Endothelial cell of umbilical vein (primary cell): ENCODE data around the gene POFUT2. TPM values are rescaled to one million over a fixed set of nuclear protein-coding genes. Genes with fewer than 3 reads are reported as not detected.

Experiments used
- BruUV-seq: library from RNA; stranded (reverse); fragments of 400-500 nt; replicated peaks from 2 replicates; lab custom pipeline; 2021; lab: Mats Ljungman, UMichigan
- CTCF ChIA-PET: fragments of 300-600, 350-600 bp; sonication (Branson Sonifier 250); formaldehyde crosslinking; loops from one replicate; lab custom pipeline; 2021; ENCODE audit warnings: antibody characterized with exemption, inconsistent platforms; lab: Charles Lee
- POLR2A ChIA-PET: fragments of 300-600, 350-600 bp; sonication (Branson Sonifier 250); formaldehyde crosslinking; loops from one replicate; lab custom pipeline; 2021; ENCODE audit warnings: antibody characterized with exemption, inconsistent platforms; lab: Charles Lee
- DNase-seq: peaks from one replicate; pipeline ENCODE4 v3.0.0-alpha.2; 2011; ENCODE audit warnings: low read depth, low spot score
- FAIRE-seq: peaks from 2 replicates; lab custom pipeline; 2011; peaks lifted over from hg19 to GRCh38; lab: Jason Lieb, UNC
- H2AFZ ChIP-seq: 2 replicates; pipeline ENCODE4 v1.6.0; 2012; ENCODE audit warnings: low read depth, low read length, control low read depth, inconsistent platforms
- H3K27ac ChIP-seq: 2 replicates; pipeline ENCODE4 v1.5.1; 2011; ENCODE audit warnings: low read depth, mild to moderate bottlenecking, control low read depth, low read length, moderate library complexity; ENCODE audit not compliant: insufficient read depth
- H3K27me3 ChIP-seq, 2 experiments: 2 replicates each; pipeline versions ENCODE4 v1.6.0 to v1.6.1; 2011; ENCODE audit warnings: low read length in 2 of 2, mixed read lengths in 1 of 2; ENCODE audit not compliant: control insufficient read depth in 2 of 2, insufficient read depth in 2 of 2
- H3K36me3 ChIP-seq, 2 experiments: 2 replicates in 1 of 2; 3 replicates in 1 of 2; pipeline ENCODE4 v1.5.1; 2011; ENCODE audit warnings: low read length in 2 of 2, mild to moderate bottlenecking in 1 of 2, moderate library complexity in 1 of 2; ENCODE audit not compliant: control insufficient read depth in 2 of 2, insufficient read depth in 2 of 2; ENCODE audit errors: extremely low read depth in 1 of 2
- H3K4me1 ChIP-seq: 3 replicates; pipeline ENCODE4 v1.5.1; 2011; ENCODE audit warnings: mild to moderate bottlenecking, low read length; ENCODE audit not compliant: control insufficient read depth, insufficient read depth; ENCODE audit errors: extremely low read depth
- H3K4me2 ChIP-seq: 2 replicates; pipeline ENCODE4 v1.6.1; 2011; ENCODE audit warnings: low read length, control low read depth, mixed read lengths; ENCODE audit not compliant: insufficient read depth
- H3K4me3 ChIP-seq, 3 experiments: fragments of 200-600 bp in 1 of 3; sonication (generic), shearing (Covaris generic) in 1 of 3; replicated peaks in 1 of 3; 2 replicates each; pipeline ENCODE4 v1.5.1; 2011 to 2016; ENCODE audit warnings: control low read depth in 3 of 3, low read length in 3 of 3, mild to moderate bottlenecking in 2 of 3, inconsistent platforms in 1 of 3, low read depth in 1 of 3, moderate library complexity in 1 of 3; ENCODE audit not compliant: insufficient read depth in 1 of 3
- H3K79me2 ChIP-seq: 2 replicates; pipeline ENCODE4 v1.6.0; 2012; ENCODE audit warnings: low read length, inconsistent platforms; ENCODE audit not compliant: control insufficient read depth, insufficient read depth
- H3K9ac ChIP-seq: replicated peaks from 2 replicates; pipeline ENCODE3; 2011; ENCODE audit warnings: low read length, control low read depth; ENCODE audit not compliant: insufficient read depth; ENCODE audit errors: extremely low read depth
- H3K9me1 ChIP-seq: replicated peaks from 3 replicates; pipeline ENCODE4 v1.6.0; 2011; ENCODE audit warnings: mild to moderate bottlenecking, low read length; ENCODE audit not compliant: control insufficient read depth, insufficient read depth; ENCODE audit errors: extremely low read depth
- H3K9me3 ChIP-seq: replicated peaks from 2 replicates; pipeline ENCODE4 v1.5.1; 2012; ENCODE audit warnings: low read length, inconsistent platforms; ENCODE audit not compliant: control insufficient read depth, insufficient read depth
- H4K20me1 ChIP-seq: replicated peaks from 2 replicates; pipeline ENCODE3; 2011; ENCODE audit warnings: mild to moderate bottlenecking, low read length; ENCODE audit not compliant: control insufficient read depth, insufficient read depth; ENCODE audit errors: extremely low read depth
- CTCF ChIP-seq, 2 donors: IDR thresholded peaks; 1 replicate in 1 of 2; 2 replicates in 1 of 2; pipeline ENCODE4 v1.5.1; 2011; ENCODE audit warnings: low read length in 2 of 2, mild to moderate bottlenecking in 2 of 2, moderate library complexity in 2 of 2, control low read depth in 1 of 2, inconsistent platforms in 1 of 2, low read depth in 1 of 2; ENCODE audit not compliant: insufficient read depth in 1 of 2; ENCODE audit errors: extremely low read depth in 1 of 2
- EZH2 ChIP-seq: IDR thresholded peaks from 2 replicates; pipeline ENCODE4 v1.6.1; 2012; ENCODE audit warnings: borderline replicate concordance, low read depth, mild to moderate bottlenecking, moderate library complexity, low read length, inconsistent platforms; ENCODE audit not compliant: severe bottlenecking
- FOS ChIP-seq: IDR thresholded peaks from 2 replicates; pipeline ENCODE4 v1.6.1; 2011; ENCODE audit warnings: mild to moderate bottlenecking, low read length, moderate library complexity, borderline replicate concordance; ENCODE audit not compliant: insufficient read depth
- GATA2 ChIP-seq: IDR thresholded peaks from 2 replicates; pipeline ENCODE4 v1.7.0; 2011; ENCODE audit warnings: low read depth, mild to moderate bottlenecking, moderate library complexity, mixed read lengths, low read length; ENCODE audit not compliant: insufficient read length, insufficient read depth
- JUN ChIP-seq: IDR thresholded peaks from 2 replicates; pipeline ENCODE4 v1.6.1; 2011; ENCODE audit warnings: borderline replicate concordance, low read depth; ENCODE audit not compliant: insufficient read length, insufficient read depth
- MAX ChIP-seq: IDR thresholded peaks from 2 replicates; pipeline ENCODE4 v1.6.1; 2011; ENCODE audit not compliant: insufficient read depth, insufficient read length
- MYC ChIP-seq: IDR thresholded peaks from one replicate; pipeline ENCODE4 v1.6.1; 2011; ENCODE audit warnings: mild to moderate bottlenecking, low read depth, low read length
- POLR2A ChIP-seq: IDR thresholded peaks from 2 replicates; pipeline ENCODE4 v1.6.1; 2012; ENCODE audit warnings: low read depth, mild to moderate bottlenecking, control low read depth, low read length
- POLR2AphosphoS5 ChIP-seq: IDR thresholded peaks from 2 replicates; pipeline ENCODE4 v1.6.1; 2012; ENCODE audit warnings: low read depth, mild to moderate bottlenecking, control low read depth, low read length, moderate library complexity; ENCODE audit not compliant: insufficient read depth
- dilution Hi-C: fragments of 300-500 bp; cut with MboI; formaldehyde crosslinking; loops from one replicate; pipeline ENCODE4 v1.15.0; 2019; ENCODE audit warnings: low sequenced_read_pairs; ENCODE audit not compliant: extremely low pct_ligation_motif_present
- intact Hi-C: fragments of 100-400 bp; cut with micrococcal nuclease; formaldehyde crosslinking; loops from one replicate; pipeline ENCODE4 v1.10.0; 2022
- polyA plus RNA-seq, 4 experiments: library from polyadenylated mRNA; depleted of rRNA in 3 of 4; stranded (reverse) in 3 of 4; unstranded in 1 of 4; fragments of >200 nt; gene quantifications; 2 replicates each; pipeline versions ENCODE4 v1.2.1 to v1.2.3, GENCODE V29; 2011 to 2012; ENCODE audit warnings: missing spikeins in 1 of 4
- total RNA-seq: library from RNA; stranded (reverse); gene quantifications from 2 replicates; pipeline ENCODE4 v1.2.3, GENCODE V29; 2021

Gene POFUT2
- total and polyA plus RNA-seq, 2 donors (not counting 3 experiments of a cell fraction or from before 2014, with no cell fraction given), result 30.7 to 47.5 TPM

DNA sequence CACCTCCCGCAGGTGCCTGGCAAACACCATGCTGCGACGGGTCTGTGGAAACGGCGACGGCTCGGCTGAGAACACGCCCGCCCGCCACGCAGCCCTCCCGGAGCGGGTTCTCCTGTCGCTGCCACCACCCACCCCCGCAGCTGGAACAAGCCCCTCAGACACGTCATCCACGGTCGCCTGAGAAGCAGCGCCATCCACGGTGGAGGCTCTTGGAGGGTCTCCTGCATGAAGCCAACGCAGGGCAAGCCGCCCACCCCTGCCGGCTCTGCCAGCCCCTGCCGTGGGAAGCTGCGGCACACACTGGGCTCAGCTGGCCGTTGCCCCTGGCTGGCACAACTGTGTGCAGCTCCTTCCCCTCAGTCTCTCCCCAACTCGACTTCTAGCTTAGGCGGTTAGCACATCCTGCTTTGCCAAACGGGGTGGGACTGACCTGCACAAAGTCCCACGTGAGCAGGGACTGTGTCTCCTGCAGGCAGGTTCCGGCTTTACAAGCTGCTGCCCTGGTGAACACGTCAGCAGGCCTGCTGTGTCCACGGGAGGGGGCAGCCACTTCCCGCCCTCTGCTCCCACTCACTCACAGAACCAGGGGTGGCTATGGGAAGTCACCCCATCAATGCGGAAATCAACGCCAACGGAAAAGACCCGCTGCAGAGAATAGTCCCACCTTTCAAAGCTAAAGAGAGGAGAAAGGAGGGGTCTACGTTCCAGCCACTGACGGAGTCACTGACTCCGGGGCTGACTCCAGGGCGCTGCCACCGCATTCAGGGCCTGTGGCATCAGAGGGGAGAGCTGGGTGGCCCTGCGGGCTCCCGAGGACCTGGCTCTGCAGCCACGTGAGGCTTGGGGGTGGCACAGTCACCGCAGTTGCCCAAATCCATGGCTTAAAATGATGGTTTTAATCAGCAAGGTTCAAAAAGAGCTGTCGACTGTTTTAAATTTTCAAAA lies 10.3 kb downstream of the POFUT2 start:
- CTCF ChIA-PET, result no interaction called here
- Histone ChIP-seq H4K20me1 (no peaks in the 10 kb centered on the region), H3K9me1 (no peaks in the 10 kb centered on the region), H3K9me3 (no peaks in the 10 kb centered on the region), H3K79me2 (peaks cover 20% of the 10 kb centered on the region), H2AFZ (no peak overlapping the region), H3K27ac (no peak overlapping the region), H3K4me2 (no peak overlapping the region), H3K4me3 (no peak overlapping the region), H3K36me3 (peaks cover 5 to 42% of the 10 kb centered on the region in 2 experiments), H3K4me1 (no peaks in the 10 kb centered on the region), H3K9ac (no peak overlapping the region), H3K27me3 (no peaks in the 10 kb centered on the region)
- POLR2A ChIA-PET, result no interaction called here
- intact Hi-C loops (no loop called here), dilution Hi-C loops (no loop called here)
- FAIRE-seq, result no peak
- TF ChIP-seq MAX (no peak), FOS (no peak), GATA2 (no peak), EZH2 (no peak), MYC (no peak), CTCF (IDR thresholded peaks at IDR 0.05; ENCODE audit: extremely low read depth in 1 of 2, insufficient read depth in 1 of 2, low read depth in 1 of 2, low read length in 2 of 2) (no peak), POLR2A (no peak), POLR2AphosphoS5 (no peak), JUN (no peak)
- no peak for DNase-seq
- no TSS peak for BruUV-seq
